HepG2 (cell line): ENCODE data around the gene MBD3L2B. TPM values are rescaled to one million over a fixed set of nuclear protein-coding genes. Genes with fewer than 3 reads are reported as not detected.
A peak's percentile ranks its signal among the peaks of the same experiment; 100 is the strongest.

ENCODE experiments used
- ATAC-seq: fragments of 200-7000 bp; cut with Tn5 transposase; 3 replicates; pipeline ENCODE4 v1.9.1; 2020; ENCODE audit warnings: mild to moderate bottlenecking, moderate library complexity
- BruUV-seq: library from RNA; stranded (reverse); fragments of 400-500 nt; replicated peaks from 2 replicates; lab custom pipeline; 2021; lab: Mats Ljungman, UMichigan
- CTCF ChIA-PET: fragments of 300-600 bp; formaldehyde crosslinking; extraction: SDS; loops from one replicate; lab custom pipeline; 2021; ENCODE audit warnings: low total read pairs, inconsistent platforms, low intra/inter-chr PET ratio; lab: Yijun Ruan, JAX
- POLR2A ChIA-PET: fragments of 350-600 bp; sonication (Branson Sonifier 250); formaldehyde crosslinking; loops from one replicate; lab custom pipeline; 2020; ENCODE audit warnings: antibody characterized with exemption, inconsistent platforms; lab: Yijun Ruan, JAX
- DNase-seq: peaks from one replicate; pipeline ENCODE4 v3.0.0-alpha.2; 2015; ENCODE audit warnings: low spot score
- FAIRE-seq: peaks from 3 replicates; lab custom pipeline; 2011; peaks lifted over from hg19 to GRCh38; lab: Jason Lieb, UNC
- H2AFZ ChIP-seq: one replicate; pipeline ENCODE4 v1.6.1; 2011; ENCODE audit warnings: low read length, inconsistent platforms
- H3K27ac ChIP-seq: fragments of 300-600 bp; 3 replicates; pipeline ENCODE4 v1.8.0; 2011; ENCODE audit warnings: mixed run types, mild to moderate bottlenecking, mixed read lengths, low read length, inconsistent platforms; ENCODE audit not compliant: insufficient read depth; ENCODE audit errors: extremely low read length
- H3K27me3 ChIP-seq, 2 experiments: fragments of 200-600 bp in 1 of 2; 2 replicates in 1 of 2; 3 replicates in 1 of 2; pipeline versions ENCODE4 v1.6.0 to v1.8.0; 2011; ENCODE audit warnings: low read length in 2 of 2, mild to moderate bottlenecking in 2 of 2, moderate library complexity in 2 of 2, inconsistent platforms in 1 of 2; ENCODE audit not compliant: insufficient read depth in 2 of 2, control insufficient read depth in 1 of 2
- H3K36me3 ChIP-seq, 2 experiments: fragments of 200-600 bp in 1 of 2; replicated peaks in 1 of 2; 2 replicates in 1 of 2; 3 replicates in 1 of 2; pipeline versions ENCODE4 v1.5.1 to v1.8.0; 2011; ENCODE audit warnings: low read length in 2 of 2, inconsistent platforms in 1 of 2; ENCODE audit not compliant: insufficient read depth in 2 of 2, control insufficient read depth in 1 of 2
- H3K4me1 ChIP-seq: 2 replicates; pipeline ENCODE4 v1.5.1; 2012; ENCODE audit warnings: low read length, inconsistent platforms; ENCODE audit not compliant: insufficient read depth
- H3K4me2 ChIP-seq: 2 replicates; pipeline ENCODE4 v1.6.0; 2011; ENCODE audit warnings: low read depth, low read length, inconsistent platforms
- H3K4me3 ChIP-seq, 3 experiments: fragments of 200-600 bp in 1 of 3; sonication (generic), shearing (Covaris generic) in 1 of 3; replicated peaks in 1 of 3; 2 replicates each; pipeline ENCODE4 v1.5.1; 2011 to 2016; ENCODE audit warnings: low read length in 3 of 3, inconsistent platforms in 2 of 3, low read depth in 2 of 3, mild to moderate bottlenecking in 2 of 3, control low read depth in 1 of 3, mixed read lengths in 1 of 3; ENCODE audit not compliant: insufficient read depth in 1 of 3
- H3K79me2 ChIP-seq: one replicate; pipeline ENCODE4 v1.6.1; 2011; ENCODE audit warnings: low read length, inconsistent platforms; ENCODE audit not compliant: insufficient read depth
- H3K9ac ChIP-seq: 2 replicates; pipeline ENCODE4 v1.6.0; 2011; ENCODE audit warnings: mild to moderate bottlenecking, low read depth, low read length, inconsistent platforms; ENCODE audit not compliant: insufficient read depth
- H3K9me3 ChIP-seq: 2 replicates; pipeline ENCODE4 v1.5.1; 2012; ENCODE audit warnings: mild to moderate bottlenecking, low read length
- H4K20me1 ChIP-seq: 2 replicates; pipeline ENCODE4 v1.6.0; 2011; ENCODE audit warnings: inconsistent platforms, mild to moderate bottlenecking, low read length, moderate library complexity; ENCODE audit not compliant: insufficient read depth
- CREB1 ChIP-seq, 2 experiments: fragments of 450-650 bp in 1 of 2; IDR thresholded peaks; 2 replicates each; pipeline ENCODE4 v1.6.1; 2016 to 2017; ENCODE audit warnings: control low read depth in 1 of 2, mild to moderate bottlenecking in 1 of 2, missing compliant biosample characterization in 1 of 2, missing genetic modification characterization in 1 of 2
- JUND ChIP-seq: sonication (generic); formaldehyde crosslinking; IDR thresholded peaks from 2 replicates; pipeline ENCODE4 v1.8.0; 2022; ENCODE audit warnings: mild to moderate bottlenecking, missing genetic modification reagents
- MAFG ChIP-seq: sonication (generic); formaldehyde crosslinking; IDR thresholded peaks from 2 replicates; pipeline ENCODE4 v1.5.1; 2020; ENCODE audit warnings: mild to moderate bottlenecking, missing genetic modification reagents
- MAZ ChIP-seq, 2 experiments: sonication (generic) in 1 of 2; formaldehyde crosslinking in 1 of 2; IDR thresholded peaks; 2 replicates each; pipeline versions ENCODE4 v1.5.0 to v1.6.1; 2012 to 2020; ENCODE audit warnings: low read depth in 2 of 2, mild to moderate bottlenecking in 2 of 2, borderline replicate concordance in 1 of 2, improper control_type of control experiment in 1 of 2, low read length in 1 of 2, missing genetic modification reagents in 1 of 2, moderate library complexity in 1 of 2
- MTF2 ChIP-seq: sonication (generic); formaldehyde crosslinking; IDR thresholded peaks from 2 replicates; pipeline ENCODE4 v1.5.0; 2020; ENCODE audit warnings: missing genetic modification reagents, borderline replicate concordance
- NFYC ChIP-seq: IDR thresholded peaks from 2 replicates; pipeline ENCODE4 v1.6.1; 2016; ENCODE audit warnings: missing genetic modification reagents, missing compliant biosample characterization
- SP1 ChIP-seq, 2 experiments: fragments of 450-650 bp in 1 of 2; sonication (generic) in 1 of 2; formaldehyde crosslinking in 1 of 2; IDR thresholded peaks; 2 replicates each; pipeline versions ENCODE4 v1.4.0 to v1.6.1; 2016 to 2020; ENCODE audit warnings: missing genetic modification reagents in 1 of 2
- TFE3 ChIP-seq: IDR thresholded peaks from 2 replicates; pipeline ENCODE4 v1.6.1; 2016
- ZNF263 ChIP-seq: sonication (generic); formaldehyde crosslinking; IDR thresholded peaks from 2 replicates; pipeline ENCODE4 v1.4.0; 2020; ENCODE audit warnings: missing genetic modification reagents
- ZNF530 ChIP-seq: sonication (generic); formaldehyde crosslinking; IDR thresholded peaks from 2 replicates; pipeline ENCODE4 v1.5.0; 2020; ENCODE audit warnings: low read depth, mild to moderate bottlenecking, missing genetic modification reagents
- ZNF704 ChIP-seq: sonication (generic); formaldehyde crosslinking; IDR thresholded peaks from 2 replicates; pipeline ENCODE4 v1.8.1; 2023; ENCODE audit warnings: mild to moderate bottlenecking, inconsistent platforms, moderate library complexity, missing genetic modification reagents, borderline replicate concordance
- ZNF713 ChIP-seq: sonication (generic); formaldehyde crosslinking; IDR thresholded peaks from 2 replicates; pipeline ENCODE4 v1.4.0; 2020; ENCODE audit warnings: mild to moderate bottlenecking, missing genetic modification reagents
- ZNF800 ChIP-seq: sonication (generic); formaldehyde crosslinking; IDR thresholded peaks from 2 replicates; pipeline ENCODE4 v1.4.0; 2020; ENCODE audit warnings: missing genetic modification reagents
- WGBS: methylation state at CpG from one replicate; pipeline ENCODE4 v1.1.6; 2017; ENCODE audit warnings: low lambda C conversion rate; 5-methylcytosine and 5-hydroxymethylcytosine counted together
- in situ Hi-C: cut with HindIII; loops from 2 replicates; pipeline ENCODE4 v1.10.0; 2017; ENCODE audit warnings: low pct_unique_long_range_greater_than_20kb; ENCODE audit not compliant: extremely low pct_ligation_motif_present
- intact Hi-C: fragments of 100-400 bp; cut with micrococcal nuclease; formaldehyde crosslinking; loops from one replicate; pipeline ENCODE4 v1.10.0; 2022; ENCODE audit not compliant: unreplicated experiment
- polyA plus RNA-seq, 8 experiments: library from polyadenylated mRNA; depleted of rRNA in 3 of 8; stranded (reverse) in 7 of 8; unstranded in 1 of 8; fragments of >200 nt; fragmentation: Illumina TruSeq in 4 of 8; extraction: Trizol in 4 of 8; gene quantifications; 2 replicates each; pipeline versions ENCODE4 v1.2.1 to v1.2.3, GENCODE V29; 2011 to 2016; ENCODE audit warnings: low read depth in 4 of 8, missing spikeins in 1 of 8, mixed read lengths in 1 of 8; ENCODE audit not compliant: insufficient read depth in 1 of 8
- total RNA-seq, 5 experiments: library from RNA; depleted of rRNA; stranded (reverse); fragments of >200 nt; fragmentation: Illumina TruSeq; extraction: Trizol; gene quantifications; 2 replicates each; pipeline ENCODE4 v1.2.3, GENCODE V29; 2016; ENCODE audit warnings: low read depth in 1 of 5

MBD3L2B gene
- total and polyA plus RNA-seq, 2 of the 13 experiments (the other 11 are each of a cell fraction or from before 2014, with no cell fraction given) = not detected

- TF ChIP-seq MAZ (IDR thresholded peaks at IDR 0.05; ENCODE audit: borderline replicate concordance, low read depth, low read length) (no peak), MAZ (CRISPR knock-in tag; IDR thresholded peaks at IDR 0.05; ENCODE audit: low read depth) (no peak), NFYC (CRISPR knock-in tag) (peak; percentile 66), TFE3 (CRISPR knock-in tag) (no peak)
Observed at GRCh38 chr19:6970443-6970842, 50.8 kb downstream of the MBD3L2B start (continued).

GRCh38 chr19:6970021-6970420, 51.2 kb downstream of the MBD3L2B start:
- CTCF ChIA-PET = no interaction called here
- in situ Hi-C loops = no loop called here

GRCh38 chr19:6969490-6969889, 51.7 kb downstream of the MBD3L2B start:
- no peak overlapping the region for H3K4me2 ChIP-seq
- no peaks in the 10 kb centered on the region for H4K20me1 ChIP-seq
- peaks cover 0 to 14% of the 10 kb centered on the region in 2 experiments; a peak in 1 of 5 replicates for H3K27me3 ChIP-seq
- CTCF ChIA-PET = no interaction called here
- H3K27ac ChIP-seq = no peak overlapping the region
- no peak overlapping the region for H2AFZ ChIP-seq
- ATAC-seq = no peak
- H3K4me1 ChIP-seq = no peaks in the 10 kb centered on the region
- intact Hi-C loops = no loop called here
- BruUV-seq = no TSS peak
- no peaks in the 10 kb centered on the region for H3K36me3 ChIP-seq
- in situ Hi-C loops = no loop called here
- FAIRE-seq = no peak
- POLR2A ChIA-PET = no interaction called here
- no peak overlapping the region for H3K4me3 ChIP-seq
- no peaks in the 10 kb centered on the region for H3K79me2 ChIP-seq
- WGBS = 48% methylated on average over 2 of the region's 2 CpGs
- no peaks in the 10 kb centered on the region for H3K9me3 ChIP-seq
- DNase-seq = no peak
- H3K9ac ChIP-seq = no peak overlapping the region
- no peak for TF ChIP-seq ZNF713
- TF ChIP-seq ZNF800 = no peak
- no peak for TF ChIP-seq ZNF263
- TF ChIP-seq JUND (CRISPR knock-in tag) = no peak
- no peak for TF ChIP-seq SP1 (IDR thresholded peaks at IDR 0.05)
- TF ChIP-seq SP1 (CRISPR knock-in tag; IDR thresholded peaks at IDR 0.05) = no peak
- TF ChIP-seq ZNF530 = no peak
- no peak for TF ChIP-seq ZNF704 (CRISPR knock-in tag)
- no peak for TF ChIP-seq MAFG (CRISPR knock-in tag)

More at GRCh38 chr19:6970021-6970420, 51.2 kb downstream of the MBD3L2B start:
- no peaks in the 10 kb centered on the region for H3K9me3 ChIP-seq
- FAIRE-seq (no peak), ATAC-seq (no peak), DNase-seq (no peak)
- H3K36me3 ChIP-seq = no peaks in the 10 kb centered on the region
- no peaks in the 10 kb centered on the region for H4K20me1 ChIP-seq
- no TSS peak for BruUV-seq
- WGBS = 45% methylated on average over 2 of the region's 2 CpGs
- H3K4me1 ChIP-seq = no peaks in the 10 kb centered on the region
- H3K9ac ChIP-seq = no peak overlapping the region
- no peak overlapping the region for H3K4me2 ChIP-seq
- intact Hi-C loops = no loop called here
- H2AFZ ChIP-seq = no peak overlapping the region
- H3K27me3 ChIP-seq = peaks cover 0 to 16% of the 10 kb centered on the region in 2 experiments; a peak in 1 of 5 replicates
- H3K27ac ChIP-seq = no peak overlapping the region
- H3K79me2 ChIP-seq = no peaks in the 10 kb centered on the region
- POLR2A ChIA-PET = no interaction called here
- 0 out of 2 replicates have a peak, but pooled peaks have one; percentile 31 for TF ChIP-seq CREB1 (IDR thresholded peaks at IDR 0.05)
- no peak for TF ChIP-seq CREB1 (CRISPR knock-in tag; IDR thresholded peaks at IDR 0.05)
- TF ChIP-seq MTF2 (CRISPR knock-in tag) = no peak
- H3K4me3 ChIP-seq = no peak overlapping the region
